IPS DF 6.9 (cell line): ENCODE data around the gene HSDL1.

Experiments
- DNase-seq: peaks from one replicate; pipeline ENCODE4 v3.0.0-alpha.2; 2013; ENCODE audit warnings: low read depth, low spot score
- H3K27ac ChIP-seq: one replicate; pipeline ENCODE4 v1.5.1; 2013; ENCODE audit warnings: low read length, control low read depth
- H3K27me3 ChIP-seq: 2 replicates; pipeline ENCODE4 v1.6.1; 2013; ENCODE audit warnings: mild to moderate bottlenecking, low read length; ENCODE audit not compliant: control insufficient read depth, insufficient read depth
- H3K36me3 ChIP-seq: 2 replicates; pipeline ENCODE4 v1.6.1; 2013; ENCODE audit warnings: low read length; ENCODE audit not compliant: control insufficient read depth, insufficient read depth
- H3K4me1 ChIP-seq: 2 replicates; pipeline ENCODE4 v1.6.1; 2013; ENCODE audit warnings: low read length; ENCODE audit not compliant: control insufficient read depth, insufficient read depth
- H3K4me3 ChIP-seq: 2 replicates; pipeline ENCODE4 v1.5.1; 2013; ENCODE audit warnings: mild to moderate bottlenecking, low read length
- H3K9me3 ChIP-seq: 2 replicates; pipeline ENCODE4 v1.6.1; 2013; ENCODE audit warnings: low read length, inconsistent platforms; ENCODE audit not compliant: control insufficient read depth, insufficient read depth
- WGBS: extraction: QIAGEN DNeasy Blood & Tissue Kit; methylation state at CpG from one replicate; pipeline ENCODE4 v1.1.7; 2013; ENCODE audit warnings: mixed read lengths, missing lambda C conversion rate; ENCODE audit not compliant: insufficient read length, insufficient coverage; 5-methylcytosine and 5-hydroxymethylcytosine counted together

HSDL1 gene

DNA sequence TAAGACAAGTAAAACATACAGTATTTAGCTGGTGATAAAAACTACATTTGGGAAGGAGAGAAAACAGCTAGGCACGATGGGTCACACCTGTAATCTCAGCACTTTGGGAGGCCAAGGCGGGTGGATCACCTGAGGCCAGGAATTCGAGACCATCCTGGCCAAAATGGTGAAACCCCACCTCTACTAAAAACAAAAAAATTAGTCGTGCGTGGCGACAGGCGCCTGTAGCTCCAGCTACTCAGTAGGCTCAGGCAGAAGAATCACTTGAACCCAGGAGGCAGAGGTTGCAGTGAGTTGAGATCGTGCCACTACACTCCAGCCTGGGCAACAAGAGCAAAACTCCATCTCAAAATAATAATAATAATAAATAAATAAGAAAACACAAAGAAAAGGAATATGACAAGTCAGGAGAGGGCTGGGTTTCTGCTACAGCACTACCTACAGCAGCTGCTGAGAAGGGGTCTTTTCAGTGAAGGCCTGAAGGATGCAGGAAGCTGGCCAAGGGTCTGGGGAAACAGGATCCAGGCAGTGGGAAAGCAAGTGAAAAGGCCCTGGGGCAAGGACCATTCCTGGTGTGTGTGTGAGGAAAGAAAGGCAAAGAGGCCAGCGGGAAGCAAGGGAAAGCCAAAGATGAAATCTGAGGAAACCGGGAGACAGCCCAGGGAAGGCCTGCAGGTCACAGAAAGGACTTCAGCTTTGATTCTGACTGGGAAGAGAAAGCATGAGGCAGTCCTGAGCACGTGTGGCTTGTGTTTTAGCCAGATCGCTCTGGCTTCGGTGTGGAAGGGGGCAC lies 38.8 kb downstream of the HSDL1 start:
- no peak overlapping the region for H3K27ac ChIP-seq
- H3K27me3 ChIP-seq, result no peaks in the 10 kb centered on the region
- no peaks in the 10 kb centered on the region for H3K36me3 ChIP-seq
- DNase-seq, result no peak
- no peaks in the 10 kb centered on the region for H3K4me1 ChIP-seq
- no CpG with 5 or more reads among the region's 13 CpGs for WGBS
- H3K9me3 ChIP-seq, result no peaks in the 10 kb centered on the region
- H3K4me3 ChIP-seq, result no peak overlapping the region

DNA sequence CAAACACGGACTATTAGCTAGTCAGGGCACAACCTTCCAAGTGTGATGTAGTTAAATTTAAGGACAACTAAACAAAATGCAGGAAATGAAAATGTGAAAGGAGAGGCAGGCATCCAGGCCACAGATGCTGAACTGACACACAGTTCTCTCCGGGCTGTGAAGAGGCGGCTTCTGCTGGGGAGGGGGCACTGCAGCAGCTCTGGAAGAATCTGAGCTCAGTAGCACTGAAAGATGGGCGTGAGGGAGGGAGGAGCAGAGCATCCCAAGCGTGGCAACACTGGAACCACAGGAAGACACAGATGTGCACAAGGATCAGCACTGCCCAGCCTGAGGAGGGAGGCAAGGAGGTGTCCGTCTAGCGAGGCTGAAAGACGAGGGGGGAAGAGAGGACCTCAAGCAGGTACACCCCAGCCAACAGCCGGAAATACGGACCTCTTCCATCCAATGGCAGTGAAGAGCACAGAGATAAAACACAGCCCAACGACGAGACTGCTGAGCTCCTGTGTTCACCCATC lies 39.6 kb downstream of the HSDL1 start:
- Histone ChIP-seq H3K27ac (no peak overlapping the region), H3K36me3 (no peaks in the 10 kb centered on the region), H3K4me1 (no peaks in the 10 kb centered on the region), H3K27me3 (no peaks in the 10 kb centered on the region), H3K4me3 (no peak overlapping the region), H3K9me3 (no peaks in the 10 kb centered on the region)
- no peak for DNase-seq
- WGBS, result no CpG with 5 or more reads among the region's 12 CpGs

DNA sequence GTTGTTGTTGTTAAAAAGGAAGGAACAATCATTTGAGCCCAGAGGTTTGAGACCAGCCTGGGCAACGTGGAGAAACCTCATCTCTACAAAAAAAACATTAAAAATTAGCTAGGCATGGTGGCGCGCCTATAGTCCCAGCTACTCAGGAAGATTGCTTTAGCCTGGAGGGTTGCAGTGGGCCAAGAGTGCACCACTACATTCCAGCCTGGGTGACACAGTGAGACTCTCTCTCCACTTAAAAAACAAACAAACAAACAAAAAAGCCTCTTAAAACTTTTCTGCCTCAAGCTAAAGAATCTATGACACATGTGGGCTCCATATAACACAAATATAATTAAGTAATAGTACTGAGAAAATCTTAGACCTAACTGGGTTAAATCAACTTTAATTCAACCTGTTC lies 40.7 kb downstream of the HSDL1 start:
- Histone ChIP-seq H3K27ac (no peak overlapping the region), H3K4me3 (no peak overlapping the region), H3K9me3 (no peaks in the 10 kb centered on the region), H3K27me3 (no peaks in the 10 kb centered on the region), H3K36me3 (no peaks in the 10 kb centered on the region), H3K4me1 (no peaks in the 10 kb centered on the region)
- no CpG with 5 or more reads among the region's 3 CpGs for WGBS
- DNase-seq, result no peak

DNA sequence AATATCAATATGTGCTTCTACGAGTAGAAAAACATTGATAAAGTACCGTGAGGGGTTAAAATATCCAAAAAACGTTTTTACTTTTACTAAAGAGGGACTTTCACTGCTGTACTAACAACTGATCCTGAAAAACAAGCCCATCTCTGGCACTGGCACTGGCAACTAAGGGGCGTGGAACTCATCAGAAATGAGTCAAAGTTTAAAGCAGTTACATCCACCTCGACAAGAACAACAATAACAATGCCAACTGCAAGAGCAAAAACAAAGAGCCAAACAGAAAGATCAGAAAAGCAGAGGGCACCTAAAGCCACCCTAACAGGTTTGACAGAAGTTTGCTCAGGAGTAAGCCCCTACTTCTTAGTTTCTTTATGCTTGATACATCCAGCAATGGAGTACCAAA lies 41.3 kb downstream of the HSDL1 start:
- DNase-seq, result no peak
- Histone ChIP-seq H3K36me3 (no peaks in the 10 kb centered on the region), H3K4me3 (no peak overlapping the region), H3K9me3 (no peaks in the 10 kb centered on the region), H3K27ac (no peak overlapping the region), H3K27me3 (no peaks in the 10 kb centered on the region), H3K4me1 (no peaks in the 10 kb centered on the region)
- WGBS, result no CpG with 5 or more reads among the region's 5 CpGs

- Histone ChIP-seq H3K27me3 (no peaks in the 10 kb centered on the region), H3K4me1 (no peaks in the 10 kb centered on the region), H3K27ac (no peak overlapping the region), H3K36me3 (peaks cover 10% of the 10 kb centered on the region), H3K9me3 (no peaks in the 10 kb centered on the region), H3K4me3 (no peak overlapping the region)
- WGBS, result no CpG with 5 or more reads among the region's 7 CpGs
- DNase-seq, result no peak
Observed at GRCh38 chr16:84098939-84099338, 46.0 kb downstream of the HSDL1 start.

DNA sequence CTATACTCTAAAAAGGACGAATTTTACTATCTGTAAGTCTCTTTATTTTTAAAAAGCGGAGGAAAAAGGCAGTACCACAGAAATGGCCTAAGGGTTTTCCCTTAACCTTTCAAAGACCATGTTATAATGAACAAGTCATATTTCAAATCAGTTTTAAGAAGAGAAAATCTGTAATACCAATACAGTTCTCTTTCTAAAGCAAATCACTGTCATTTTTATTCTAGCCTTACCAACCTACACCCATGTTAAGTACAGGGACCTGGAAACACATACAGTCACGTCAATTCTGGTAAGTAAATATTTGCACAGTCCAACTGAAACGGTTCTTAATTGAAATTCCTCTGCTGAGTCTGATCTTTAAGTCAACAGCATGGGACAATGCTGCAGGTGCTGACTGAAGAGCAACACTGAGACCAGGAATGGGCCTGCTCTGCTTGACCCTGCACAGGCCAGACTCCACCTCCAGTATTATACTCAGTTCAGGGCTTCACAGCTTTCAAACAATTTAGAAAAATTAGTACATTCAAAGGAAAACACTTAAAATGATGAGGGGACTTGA lies 48.5 kb downstream of the HSDL1 start:
- Histone ChIP-seq H3K9me3 (no peaks in the 10 kb centered on the region), H3K4me3 (no peak overlapping the region), H3K36me3 (peaks cover 21% of the 10 kb centered on the region), H3K27ac (no peak overlapping the region), H3K27me3 (no peaks in the 10 kb centered on the region), H3K4me1 (no peaks in the 10 kb centered on the region)
- WGBS, result no CpG with 5 or more reads among the region's 4 CpGs
- DNase-seq, result no peak

DNA sequence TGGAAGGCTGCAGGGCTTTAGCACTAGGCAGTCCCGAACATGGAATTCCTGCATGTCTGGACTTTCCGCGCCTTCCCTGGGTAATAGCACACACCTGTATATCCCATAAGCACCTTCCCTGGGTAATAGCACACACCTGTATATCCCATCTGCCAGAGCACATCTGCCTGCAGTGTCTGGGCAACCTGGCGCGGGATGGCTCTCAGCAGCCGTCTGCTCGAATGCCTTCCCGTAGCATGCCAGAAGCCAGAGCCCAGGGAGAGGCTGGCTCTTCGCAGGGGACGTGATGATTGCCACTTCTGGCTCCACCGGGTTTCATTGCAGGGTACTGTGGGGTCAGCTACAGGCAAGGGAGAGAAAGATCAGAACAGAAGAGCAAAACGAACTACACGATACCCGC lies 49.5 kb downstream of the HSDL1 start:
- no peaks in the 10 kb centered on the region for H3K9me3 ChIP-seq
- no peak overlapping the region for H3K27ac ChIP-seq
- no peak overlapping the region for H3K4me3 ChIP-seq
- peaks cover 23% of the 10 kb centered on the region for H3K36me3 ChIP-seq
- H3K27me3 ChIP-seq, result no peaks in the 10 kb centered on the region
- H3K4me1 ChIP-seq, result no peaks in the 10 kb centered on the region
- no peak for DNase-seq
- WGBS, result no CpG with 5 or more reads among the region's 14 CpGs

DNA sequence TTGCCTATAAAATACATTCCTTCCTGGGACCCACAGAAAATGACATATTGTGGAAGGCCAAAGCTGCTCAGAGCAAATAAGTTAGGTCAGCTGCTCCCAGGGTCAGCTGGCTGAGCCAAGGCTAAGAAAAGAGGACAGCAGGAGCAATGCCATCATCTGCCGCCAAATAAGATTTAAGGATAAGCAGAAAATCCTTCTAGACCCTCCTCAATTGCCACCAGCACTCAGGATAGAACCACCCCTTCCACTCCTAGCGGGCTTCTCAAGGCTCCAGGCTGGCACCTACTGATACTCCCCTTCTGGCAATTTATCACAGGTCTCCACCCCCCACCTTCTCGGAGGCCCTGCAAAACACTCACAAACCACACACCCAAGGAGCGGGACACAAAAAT lies 51.1 kb downstream of the HSDL1 start:
- Histone ChIP-seq H3K4me3 (no peak overlapping the region), H3K9me3 (no peaks in the 10 kb centered on the region), H3K27ac (no peak overlapping the region), H3K4me1 (no peaks in the 10 kb centered on the region), H3K36me3 (peaks cover 26% of the 10 kb centered on the region), H3K27me3 (no peaks in the 10 kb centered on the region)
- no CpG with 5 or more reads among the region's 4 CpGs for WGBS
- no peak for DNase-seq

- no CpG with 5 or more reads among the region's 16 CpGs for WGBS
- H3K4me3 ChIP-seq, result no peak overlapping the region
Observed at GRCh38 chr16:84093120-84093878, 51.7 kb downstream of the HSDL1 start.

GRCh38 chr16:84091460-84091859 lies 53.5 kb downstream of the HSDL1 start:
- DNase-seq, result no peak
- H3K27me3 ChIP-seq, result no peaks in the 10 kb centered on the region
- no peak overlapping the region for H3K4me3 ChIP-seq
- H3K36me3 ChIP-seq, result peaks cover 26% of the 10 kb centered on the region
- WGBS, result no CpG with 5 or more reads among the region's 10 CpGs
- no peak overlapping the region for H3K27ac ChIP-seq
- H3K9me3 ChIP-seq, result no peaks in the 10 kb centered on the region
- H3K4me1 ChIP-seq, result no peaks in the 10 kb centered on the region

More at GRCh38 chr16:84093120-84093878, 51.7 kb downstream of the HSDL1 start:
- H3K36me3 ChIP-seq, result peaks cover 29% of the 10 kb centered on the region
- H3K9me3 ChIP-seq, result no peaks in the 10 kb centered on the region
- no peak overlapping the region for H3K27ac ChIP-seq
- H3K4me1 ChIP-seq, result no peaks in the 10 kb centered on the region
- no peaks in the 10 kb centered on the region for H3K27me3 ChIP-seq
- no peak for DNase-seq
